SU-DHL-6 (cell line): ENCODE measurements around the gene RUFY4.

ENCODE experiments used
- H2AFZ ChIP-seq: fragments of 200-600 bp; sonication (generic); 2 replicates; pipeline ENCODE4 v1.6.1; 2014; ENCODE audit warnings: low read depth, mild to moderate bottlenecking, moderate library complexity, mixed read lengths, antibody characterized with exemption, low read length; ENCODE audit not compliant: severe bottlenecking
- H3F3A ChIP-seq: fragments of 200-600 bp; shearing (Covaris generic); 2 replicates; pipeline ENCODE4 v1.6.0; 2016; ENCODE audit warnings: antibody characterized with exemption, mild to moderate bottlenecking; ENCODE audit not compliant: insufficient read depth
- H3K27ac ChIP-seq: fragments of 200-600 bp; sonication (generic); 2 replicates; pipeline ENCODE4 v1.5.1; 2016; ENCODE audit warnings: low read depth, mild to moderate bottlenecking, low read length, moderate library complexity, mixed read lengths
- H3K27me3 ChIP-seq: fragments of 200-600 bp; sonication (generic), shearing (Covaris generic); 2 replicates; pipeline ENCODE4 v1.6.0; 2014; ENCODE audit warnings: mild to moderate bottlenecking, low read length
- H3K36me3 ChIP-seq: fragments of 200-600 bp; sonication (generic); 2 replicates; pipeline ENCODE4 v1.6.1; 2014; ENCODE audit warnings: mild to moderate bottlenecking, low read length, mixed read lengths
- H3K4me2 ChIP-seq: fragments of 300-600, 200-600 bp; shearing (Covaris generic), sonication (generic); 2 replicates; pipeline ENCODE4 v1.6.0; 2014; ENCODE audit warnings: low read length, low read depth, mild to moderate bottlenecking; ENCODE audit not compliant: poor library complexity, severe bottlenecking
- H3K4me3 ChIP-seq: fragments of 200-600 bp; sonication (generic); 2 replicates; pipeline ENCODE4 v1.5.1; 2014; ENCODE audit warnings: antibody characterized with exemption, low read length, mild to moderate bottlenecking, mixed read lengths; ENCODE audit not compliant: insufficient read depth, poor library complexity, severe bottlenecking
- H3K79me2 ChIP-seq: fragments of 200-600 bp; sonication (generic); 2 replicates; pipeline ENCODE4 v1.6.1; 2014; ENCODE audit warnings: mild to moderate bottlenecking, low read length, moderate library complexity; ENCODE audit not compliant: insufficient read depth
- H3K9ac ChIP-seq: fragments of 200-600 bp; sonication (generic); 2 replicates; pipeline ENCODE4 v1.7.0; 2014; ENCODE audit warnings: mild to moderate bottlenecking, low read length
- H3K9me2 ChIP-seq: fragments of 200-600 bp; sonication (generic); replicated peaks from 2 replicates; pipeline ENCODE4 v1.6.1; 2014; ENCODE audit warnings: low read length; ENCODE audit not compliant: insufficient read depth
- H3K9me3 ChIP-seq: fragments of 200-600 bp; sonication (generic); 2 replicates; pipeline ENCODE4 v1.6.1; 2014; ENCODE audit warnings: low read length, mixed read lengths; ENCODE audit not compliant: insufficient read depth
- H4K20me1 ChIP-seq: fragments of 200-600 bp; sonication (generic); 2 replicates; pipeline ENCODE4 v1.6.1; 2014; ENCODE audit warnings: low read depth, mild to moderate bottlenecking, antibody characterized with exemption, low read length, moderate library complexity, mixed read lengths
- EZH2phosphoT487 ChIP-seq: fragments of 200-600 bp; sonication (generic), shearing (Covaris generic); conservative IDR thresholded peaks from 2 replicates; pipeline ENCODE4 v1.6.1; 2018; ENCODE audit warnings: mild to moderate bottlenecking, antibody characterized with exemption, low read length, moderate library complexity, mixed read lengths
- TF ChIP-seq, protein P1 (sequence below): fragments of 200-600 bp; sonication (generic); IDR thresholded peaks from one replicate; pipeline ENCODE4 v1.5.1; 2017; ENCODE audit warnings: antibody characterized with exemption, mild to moderate bottlenecking, low read length, moderate library complexity; ENCODE audit not compliant: insufficient read depth, poor library complexity, severe bottlenecking

RUFY4 gene

DNA sequence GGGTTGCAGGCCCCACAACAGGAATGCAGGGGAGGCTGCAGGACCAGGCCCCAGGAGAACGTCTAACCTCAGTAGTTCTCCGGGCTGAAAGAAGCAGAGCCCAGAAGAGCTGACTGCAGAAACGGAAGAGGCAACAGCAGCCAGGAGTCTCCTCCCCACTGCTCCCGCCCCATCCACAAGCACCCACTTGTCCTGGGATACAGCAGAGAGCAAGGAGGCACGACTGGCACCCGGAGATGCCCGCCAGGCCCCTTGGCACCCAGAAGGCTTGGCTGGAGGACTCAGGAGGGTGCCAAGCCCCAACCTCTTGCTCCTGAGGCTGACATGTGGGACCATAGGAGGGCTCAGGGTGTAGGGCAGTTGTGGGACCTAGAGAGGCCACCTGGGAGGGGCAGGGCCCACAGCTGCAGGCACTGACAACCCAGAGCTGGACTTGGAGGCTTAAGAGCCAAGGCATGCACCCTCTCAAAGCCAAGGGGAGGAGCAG is 37.2 kb upstream of the RUFY4 start:
- Histone ChIP-seq H3K9me3 (no peaks in the 10 kb centered on the region), H3K27me3 (no peaks in the 10 kb centered on the region), H3K79me2 (no peaks in the 10 kb centered on the region), H3K9me2 (no peaks in the 10 kb centered on the region), H3K4me2 (no peak overlapping the region), H4K20me1 (no peaks in the 10 kb centered on the region), H2AFZ (no peak overlapping the region), H3K27ac (no peak overlapping the region), H3F3A (no peaks in the 10 kb centered on the region), H3K36me3 (no peaks in the 10 kb centered on the region), H3K9ac (no peak overlapping the region), H3K4me3 (no peak overlapping the region)
- no peak for TF ChIP-seq EZH2phosphoT487
- TF ChIP-seq, protein P1, sequence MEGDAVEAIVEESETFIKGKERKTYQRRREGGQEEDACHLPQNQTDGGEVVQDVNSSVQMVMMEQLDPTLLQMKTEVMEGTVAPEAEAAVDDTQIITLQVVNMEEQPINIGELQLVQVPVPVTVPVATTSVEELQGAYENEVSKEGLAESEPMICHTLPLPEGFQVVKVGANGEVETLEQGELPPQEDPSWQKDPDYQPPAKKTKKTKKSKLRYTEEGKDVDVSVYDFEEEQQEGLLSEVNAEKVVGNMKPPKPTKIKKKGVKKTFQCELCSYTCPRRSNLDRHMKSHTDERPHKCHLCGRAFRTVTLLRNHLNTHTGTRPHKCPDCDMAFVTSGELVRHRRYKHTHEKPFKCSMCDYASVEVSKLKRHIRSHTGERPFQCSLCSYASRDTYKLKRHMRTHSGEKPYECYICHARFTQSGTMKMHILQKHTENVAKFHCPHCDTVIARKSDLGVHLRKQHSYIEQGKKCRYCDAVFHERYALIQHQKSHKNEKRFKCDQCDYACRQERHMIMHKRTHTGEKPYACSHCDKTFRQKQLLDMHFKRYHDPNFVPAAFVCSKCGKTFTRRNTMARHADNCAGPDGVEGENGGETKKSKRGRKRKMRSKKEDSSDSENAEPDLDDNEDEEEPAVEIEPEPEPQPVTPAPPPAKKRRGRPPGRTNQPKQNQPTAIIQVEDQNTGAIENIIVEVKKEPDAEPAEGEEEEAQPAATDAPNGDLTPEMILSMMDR = no peak

DNA sequence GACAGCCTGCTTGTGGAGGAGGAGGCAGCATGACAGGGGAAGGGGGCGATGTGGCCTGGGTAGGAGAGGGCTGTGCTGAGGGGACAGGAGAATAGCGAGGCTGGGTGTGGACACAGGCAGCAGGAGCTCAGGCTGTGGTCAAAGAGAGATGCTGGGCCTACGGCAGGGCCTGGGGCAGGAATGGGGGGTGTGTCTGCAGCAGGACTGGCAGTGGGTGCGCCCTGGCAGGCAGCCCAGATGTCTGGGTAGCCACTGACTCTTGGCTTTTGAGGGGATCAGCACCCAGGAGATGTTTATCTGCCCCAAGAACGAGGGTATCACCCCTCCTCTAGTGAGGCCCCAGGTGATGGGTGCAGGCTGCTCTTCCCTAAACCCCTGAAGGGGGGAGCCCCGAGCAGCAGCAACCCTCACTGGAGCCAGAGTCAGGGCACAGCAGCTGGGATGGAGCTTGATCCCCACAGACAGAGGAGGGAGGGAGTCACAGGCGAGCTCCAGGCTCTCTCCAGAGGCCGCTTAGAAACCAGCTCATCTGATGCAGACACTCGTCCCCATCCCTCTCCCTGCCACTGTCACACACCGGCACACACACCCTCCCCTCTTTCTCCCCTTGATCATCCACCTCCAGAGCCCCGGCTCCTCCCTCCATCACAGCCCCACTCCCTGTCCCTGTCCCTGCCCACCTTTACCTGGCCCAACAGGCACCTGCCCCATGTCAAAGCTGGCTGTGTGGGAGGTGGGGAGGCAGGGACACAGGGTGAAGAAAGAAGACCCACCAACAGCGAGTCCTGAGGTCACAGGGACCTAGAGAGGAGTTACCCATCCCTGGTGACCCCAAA is 36.5 kb upstream of the RUFY4 start:
- H3K27ac ChIP-seq = no peak overlapping the region
- no peaks in the 10 kb centered on the region for H3K27me3 ChIP-seq
- TF ChIP-seq, protein P1 = no peak
- TF ChIP-seq EZH2phosphoT487 = no peak
- no peak overlapping the region for H3K4me3 ChIP-seq
- no peaks in the 10 kb centered on the region for H3K9me2 ChIP-seq
- H3K9ac ChIP-seq = no peak overlapping the region
- no peak overlapping the region for H2AFZ ChIP-seq
- H4K20me1 ChIP-seq = no peaks in the 10 kb centered on the region
- no peaks in the 10 kb centered on the region for H3K79me2 ChIP-seq
- H3K9me3 ChIP-seq = no peaks in the 10 kb centered on the region
- H3K4me2 ChIP-seq = no peak overlapping the region
- no peaks in the 10 kb centered on the region for H3K36me3 ChIP-seq
- no peaks in the 10 kb centered on the region for H3F3A ChIP-seq

DNA sequence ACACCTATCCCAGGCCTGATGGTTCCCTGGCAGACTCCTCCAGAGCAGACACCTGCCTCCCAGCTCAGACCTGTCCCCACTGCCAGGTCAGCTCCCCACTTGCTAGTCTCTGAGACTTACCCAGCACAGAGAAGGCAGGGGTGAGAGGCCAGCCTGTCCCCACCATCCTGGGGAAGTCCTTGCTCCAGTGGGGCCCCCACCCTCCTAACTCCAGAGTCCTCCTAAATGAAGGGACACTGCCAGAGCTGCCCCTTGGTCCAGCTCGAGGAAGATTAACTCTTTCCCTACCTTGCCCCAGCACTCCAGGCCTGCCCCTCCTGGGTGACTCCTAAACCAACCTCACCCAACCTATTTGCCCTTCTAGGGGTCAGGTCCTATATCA is 35.9 kb upstream of the RUFY4 start:
- no peak overlapping the region for H3K4me2 ChIP-seq
- H2AFZ ChIP-seq = no peak overlapping the region

More for the DNA sequence above, 35.9 kb upstream of the RUFY4 start:
- TF ChIP-seq, protein P1 = no peak
- no peak for TF ChIP-seq EZH2phosphoT487
- H3K9me3 ChIP-seq = no peaks in the 10 kb centered on the region
- no peak overlapping the region for H3K4me3 ChIP-seq
- no peak overlapping the region for H3K9ac ChIP-seq
- H3K27me3 ChIP-seq = no peaks in the 10 kb centered on the region
- H3K79me2 ChIP-seq = no peaks in the 10 kb centered on the region
- H3F3A ChIP-seq = no peaks in the 10 kb centered on the region
- H3K36me3 ChIP-seq = no peaks in the 10 kb centered on the region
- H4K20me1 ChIP-seq = no peaks in the 10 kb centered on the region
- H3K9me2 ChIP-seq = no peaks in the 10 kb centered on the region
- no peak overlapping the region for H3K27ac ChIP-seq
